HepG2 (cell line): ENCODE measurements around the gene STMN3. TPM values are rescaled to one million over a fixed set of nuclear protein-coding genes. Genes with fewer than 3 reads are reported as not detected.

Experiments
- AGO2 ChIP-seq: fragments of 200-400 bp; formaldehyde crosslinking; optimal IDR thresholded peaks from 2 replicates; pipeline ENCODE3; 2017; ENCODE audit warnings: mild to moderate bottlenecking, low read depth, low read length, moderate library complexity
- BORCS8-MEF2B ChIP-seq: sonication (generic); formaldehyde crosslinking; IDR thresholded peaks from 2 replicates; pipeline ENCODE4 v1.8.0; 2022; ENCODE audit warnings: mild to moderate bottlenecking, missing genetic modification reagents
- CENPX ChIP-seq: sonication (generic); formaldehyde crosslinking; IDR thresholded peaks from 2 replicates; pipeline ENCODE4 v1.9.0; 2021; ENCODE audit warnings: mild to moderate bottlenecking, missing genetic modification reagents, moderate library complexity
- HIVEP1 ChIP-seq: sonication (generic); formaldehyde crosslinking; IDR thresholded peaks from 2 replicates; pipeline ENCODE4 v1.4.0; 2020; ENCODE audit warnings: mild to moderate bottlenecking, missing genetic modification reagents
- HNF4G ChIP-seq, 2 experiments: sonication (generic) in 1 of 2; formaldehyde crosslinking in 1 of 2; IDR thresholded peaks; 2 replicates each; pipeline versions ENCODE4 v1.4.0 to v1.6.1; 2011 to 2020; ENCODE audit warnings: borderline replicate concordance in 2 of 2, low read depth in 2 of 2, mild to moderate bottlenecking in 2 of 2, low read length in 1 of 2, missing genetic modification reagents in 1 of 2, moderate library complexity in 1 of 2
- MNT ChIP-seq: fragments of 450-650 bp; IDR thresholded peaks from 2 replicates; pipeline ENCODE4 v1.6.1; 2016
- NR1H2 ChIP-seq: sonication (generic); formaldehyde crosslinking; IDR thresholded peaks from 2 replicates; pipeline ENCODE4 v1.8.1; 2022; ENCODE audit warnings: low read depth, missing genetic modification reagents, borderline replicate concordance
- PHF21A ChIP-seq: sonication (generic); formaldehyde crosslinking; IDR thresholded peaks from 2 replicates; pipeline ENCODE4 v1.5.0; 2020; ENCODE audit warnings: mild to moderate bottlenecking, missing genetic modification reagents
- POLR2G ChIP-seq: fragments of 200-400 bp; formaldehyde crosslinking; IDR thresholded peaks from 2 replicates; pipeline ENCODE4 v1.6.1; 2018; ENCODE audit warnings: mild to moderate bottlenecking, low read depth, low read length, moderate library complexity
- SAP130 ChIP-seq: IDR thresholded peaks from 2 replicates; pipeline ENCODE4 v1.6.1; 2016; ENCODE audit warnings: low read depth
- ZNF121 ChIP-seq: sonication (generic); formaldehyde crosslinking; IDR thresholded peaks from 2 replicates; pipeline ENCODE4 v1.5.0; 2020; ENCODE audit warnings: mild to moderate bottlenecking, missing genetic modification reagents
- ZNF460 ChIP-seq: sonication (generic); formaldehyde crosslinking; IDR thresholded peaks from 2 replicates; pipeline ENCODE4 v1.5.1; 2020; ENCODE audit warnings: missing genetic modification reagents, mild to moderate bottlenecking, borderline replicate concordance
- polyA plus RNA-seq, 8 experiments: library from polyadenylated mRNA; depleted of rRNA in 3 of 8; stranded (reverse) in 7 of 8; unstranded in 1 of 8; fragments of >200 nt; fragmentation: Illumina TruSeq in 4 of 8; extraction: Trizol in 4 of 8; gene quantifications; 2 replicates each; pipeline versions ENCODE4 v1.2.1 to v1.2.3, GENCODE V29; 2011 to 2016; ENCODE audit warnings: low read depth in 4 of 8, missing spikeins in 1 of 8, mixed read lengths in 1 of 8; ENCODE audit not compliant: insufficient read depth in 1 of 8
- total RNA-seq, 5 experiments: library from RNA; depleted of rRNA; stranded (reverse); fragments of >200 nt; fragmentation: Illumina TruSeq; extraction: Trizol; gene quantifications; 2 replicates each; pipeline ENCODE4 v1.2.3, GENCODE V29; 2016; ENCODE audit warnings: low read depth in 1 of 5
- TF ChIP-seq, protein P1 (sequence below): sonication (generic); formaldehyde crosslinking; IDR thresholded peaks from 2 replicates; pipeline ENCODE4 v1.8.0; 2022; ENCODE audit warnings: missing genetic modification reagents, mild to moderate bottlenecking, inconsistent platforms, borderline replicate concordance
- TF ChIP-seq, protein P2 (sequence below): sonication (generic); formaldehyde crosslinking; IDR thresholded peaks from 2 replicates; pipeline ENCODE4 v1.4.0; 2020; ENCODE audit warnings: mild to moderate bottlenecking, missing genetic modification reagents
- TF ChIP-seq, protein P3 (sequence below): sonication (generic); formaldehyde crosslinking; IDR thresholded peaks from 2 replicates; pipeline ENCODE4 v1.4.0; 2020; ENCODE audit warnings: missing genetic modification reagents

Gene STMN3
- total and polyA plus RNA-seq, 2 of the 13 experiments (the other 11 are each of a cell fraction or from before 2014, with no cell fraction given), result 21.0 to 48.3 TPM

- TF ChIP-seq, protein P1, sequence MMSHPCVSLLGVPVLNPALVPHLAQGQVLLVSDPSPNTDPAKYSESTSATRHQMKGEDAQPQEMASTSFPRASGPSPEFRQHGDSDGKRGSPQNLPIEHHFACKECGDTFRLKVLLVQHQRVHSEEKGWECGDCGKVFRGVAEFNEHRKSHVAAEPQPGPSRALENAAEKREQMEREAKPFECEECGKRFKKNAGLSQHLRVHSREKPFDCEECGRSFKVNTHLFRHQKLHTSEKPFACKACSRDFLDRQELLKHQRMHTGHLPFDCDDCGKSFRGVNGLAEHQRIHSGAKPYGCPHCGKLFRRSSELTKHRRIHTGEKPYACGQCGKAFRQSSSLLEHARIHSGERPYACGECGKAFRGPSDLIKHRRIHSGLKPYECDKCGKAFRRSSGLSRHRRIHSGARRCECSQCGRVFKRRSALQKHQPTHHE (CRISPR knock-in tag), result no peak
- TF ChIP-seq AGO2, result no peak
- TF ChIP-seq MNT, result no peak
- no peak for TF ChIP-seq HNF4G (IDR thresholded peaks at IDR 0.05; ENCODE audit: borderline replicate concordance, low read depth, low read length)
- no peak; the same call in 1 of the 2 replicates for TF ChIP-seq HNF4G (CRISPR knock-in tag; IDR thresholded peaks at IDR 0.05; ENCODE audit: borderline replicate concordance, low read depth)
- TF ChIP-seq, protein P2, sequence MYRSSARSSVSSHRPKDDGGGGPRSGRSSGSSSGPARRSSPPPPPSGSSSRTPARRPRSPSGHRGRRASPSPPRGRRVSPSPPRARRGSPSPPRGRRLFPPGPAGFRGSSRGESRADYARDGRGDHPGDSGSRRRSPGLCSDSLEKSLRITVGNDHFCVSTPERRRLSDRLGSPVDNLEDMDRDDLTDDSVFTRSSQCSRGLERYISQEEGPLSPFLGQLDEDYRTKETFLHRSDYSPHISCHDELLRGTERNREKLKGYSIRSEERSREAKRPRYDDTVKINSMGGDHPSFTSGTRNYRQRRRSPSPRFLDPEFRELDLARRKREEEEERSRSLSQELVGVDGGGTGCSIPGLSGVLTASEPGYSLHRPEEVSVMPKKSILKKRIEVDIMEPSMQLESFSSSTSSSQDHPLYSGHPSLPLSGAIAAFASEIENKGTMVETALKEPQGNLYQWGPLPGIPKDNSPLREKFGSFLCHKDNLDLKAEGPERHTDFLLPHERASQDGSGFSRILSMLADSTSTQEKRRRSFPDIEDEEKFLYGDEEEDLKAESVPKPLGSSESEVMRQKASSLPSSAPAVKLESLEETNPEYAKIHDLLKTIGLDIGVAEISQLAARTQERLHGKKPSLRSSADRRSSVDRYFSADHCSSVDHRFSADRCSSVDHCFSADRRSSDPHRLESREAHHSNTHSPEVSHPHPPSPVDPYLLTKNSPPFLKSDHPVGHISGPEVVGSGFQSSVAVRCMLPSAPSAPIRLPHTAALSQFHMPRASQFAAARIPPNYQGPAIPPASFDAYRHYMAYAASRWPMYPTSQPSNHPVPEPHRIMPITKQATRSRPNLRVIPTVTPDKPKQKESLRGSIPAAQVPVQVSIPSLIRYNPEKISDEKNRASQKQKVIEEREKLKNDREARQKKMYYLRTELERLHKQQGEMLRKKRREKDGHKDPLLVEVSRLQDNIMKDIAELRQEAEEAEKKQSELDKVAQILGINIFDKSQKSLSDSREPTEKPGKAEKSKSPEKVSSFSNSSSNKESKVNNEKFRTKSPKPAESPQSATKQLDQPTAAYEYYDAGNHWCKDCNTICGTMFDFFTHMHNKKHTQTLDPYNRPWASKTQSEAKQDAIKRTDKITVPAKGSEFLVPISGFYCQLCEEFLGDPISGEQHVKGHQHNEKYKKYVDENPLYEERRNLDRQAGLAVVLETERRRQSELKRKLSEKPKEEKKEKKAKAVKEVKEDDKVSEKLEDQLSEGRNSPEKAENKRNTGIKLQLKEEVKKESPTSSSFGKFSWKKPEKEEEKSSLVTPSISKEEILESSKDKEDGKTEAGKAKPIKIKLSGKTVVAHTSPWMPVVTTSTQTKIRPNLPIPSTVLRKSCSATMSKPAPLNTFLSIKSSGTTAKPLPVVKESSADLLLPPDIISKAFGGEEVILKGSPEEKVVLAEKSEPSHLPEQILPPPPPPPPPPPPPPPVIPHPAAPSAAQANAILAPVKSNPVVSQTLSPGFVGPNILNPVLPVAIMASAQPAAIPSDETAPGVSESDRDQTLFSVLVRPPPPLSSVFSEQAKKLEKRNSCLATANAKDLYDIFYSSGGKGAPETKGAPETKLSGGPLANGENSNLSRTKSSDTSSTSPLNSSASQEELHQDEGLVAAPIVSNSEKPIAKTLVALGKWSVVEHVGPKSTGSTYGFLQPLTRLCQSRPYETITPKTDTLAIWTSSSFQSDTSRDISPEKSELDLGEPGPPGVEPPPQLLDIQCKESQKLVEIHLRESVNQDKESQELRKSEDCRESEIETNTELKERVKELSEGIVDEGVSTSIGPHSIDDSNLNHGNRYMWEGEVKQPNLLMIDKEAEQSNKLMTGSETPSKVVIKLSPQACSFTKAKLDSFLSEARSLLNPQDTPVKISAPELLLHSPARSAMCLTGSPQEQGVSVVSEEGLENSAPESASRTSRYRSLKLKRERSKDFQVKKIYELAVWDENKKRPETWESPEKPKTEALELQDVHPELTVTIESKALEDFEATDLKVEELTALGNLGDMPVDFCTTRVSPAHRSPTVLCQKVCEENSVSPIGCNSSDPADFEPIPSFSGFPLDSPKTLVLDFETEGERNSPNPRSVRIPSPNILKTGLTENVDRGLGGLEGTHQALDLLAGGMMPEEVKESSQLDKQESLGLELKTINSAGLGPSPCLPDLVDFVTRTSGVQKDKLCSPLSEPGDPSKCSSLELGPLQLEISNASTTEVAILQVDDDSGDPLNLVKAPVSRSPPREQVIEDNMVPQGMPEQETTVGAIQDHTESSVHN (CRISPR knock-in tag), result no peak; the same call in 1 of the 2 replicates
- peak; percentile 81 for TF ChIP-seq SAP130 (CRISPR knock-in tag)
- TF ChIP-seq PHF21A, result no peak
- no peak for TF ChIP-seq NR1H2 (CRISPR knock-in tag)
- TF ChIP-seq, protein P3, sequence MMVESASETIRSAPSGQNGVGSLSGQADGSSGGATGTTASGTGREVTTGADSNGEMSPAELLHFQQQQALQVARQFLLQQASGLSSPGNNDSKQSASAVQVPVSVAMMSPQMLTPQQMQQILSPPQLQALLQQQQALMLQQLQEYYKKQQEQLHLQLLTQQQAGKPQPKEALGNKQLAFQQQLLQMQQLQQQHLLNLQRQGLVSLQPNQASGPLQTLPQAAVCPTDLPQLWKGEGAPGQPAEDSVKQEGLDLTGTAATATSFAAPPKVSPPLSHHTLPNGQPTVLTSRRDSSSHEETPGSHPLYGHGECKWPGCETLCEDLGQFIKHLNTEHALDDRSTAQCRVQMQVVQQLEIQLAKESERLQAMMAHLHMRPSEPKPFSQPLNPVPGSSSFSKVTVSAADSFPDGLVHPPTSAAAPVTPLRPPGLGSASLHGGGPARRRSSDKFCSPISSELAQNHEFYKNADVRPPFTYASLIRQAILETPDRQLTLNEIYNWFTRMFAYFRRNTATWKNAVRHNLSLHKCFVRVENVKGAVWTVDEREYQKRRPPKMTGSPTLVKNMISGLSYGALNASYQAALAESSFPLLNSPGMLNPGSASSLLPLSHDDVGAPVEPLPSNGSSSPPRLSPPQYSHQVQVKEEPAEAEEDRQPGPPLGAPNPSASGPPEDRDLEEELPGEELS, result no peak
- TF ChIP-seq CENPX (CRISPR knock-in tag), result no peak
- TF ChIP-seq POLR2G, result peak; percentile 58; the same call in 1 of the 2 replicates
- TF ChIP-seq ZNF460 (CRISPR knock-in tag), result no peak
- TF ChIP-seq BORCS8-MEF2B (CRISPR knock-in tag), result peak; percentile 74; the same call in 1 of the 2 replicates
- TF ChIP-seq HIVEP1 (CRISPR knock-in tag), result no peak
- TF ChIP-seq ZNF121 (CRISPR knock-in tag), result no peak
These were observed 11.3 kb downstream of the STMN3 start (continued) for GRCh38 chr20:63641792-63642523.
